H1 (cell line): Measurements from ENCODE around the gene KDM1A. TPM values are rescaled to one million over a fixed set of nuclear protein-coding genes. Genes with fewer than 3 reads are reported as not detected.

Experiments
- KDM1A ChIP-seq: fragments of 200-600, 300-600 bp; sonication (generic); IDR thresholded peaks from 2 replicates; pipeline ENCODE4 v1.7.1; 2016; ENCODE audit warnings: mild to moderate bottlenecking, low read length, borderline replicate concordance
- KDM4A ChIP-seq: IDR thresholded peaks from one replicate; pipeline ENCODE4 v1.7.1; 2012; ENCODE audit warnings: low read depth, mild to moderate bottlenecking, moderate library complexity, low read length, inconsistent platforms; ENCODE audit not compliant: severe bottlenecking
- polyA plus RNA-seq, 7 experiments: library from polyadenylated mRNA; depleted of rRNA in 3 of 7; stranded (reverse) in 5 of 7; unstranded in 2 of 7; fragments of >200 nt in 5 of 7; fragments of 200-250 nt in 2 of 7; gene quantifications; 1 replicate in 5 of 7; 2 replicates in 1 of 7; 4 replicates in 1 of 7; pipeline versions ENCODE4 v1.2.1 to v1.2.3, GENCODE V29; 2011 to 2013; ENCODE audit warnings: missing spikeins in 2 of 7, mixed read lengths in 2 of 7
- total RNA-seq: library from RNA; stranded (reverse); fragmentation: NEBNext Ultra II Directional; extraction: Animal tissue kit (Norgen Biotek cat#: 25700); gene quantifications from 2 replicates; pipeline ENCODE4 v1.2.1, GENCODE V29; 2021

Gene KDM1A
- total and polyA plus RNA-seq, 2 of the 8 experiments (the other 6 are each of a cell fraction or from before 2014, with no cell fraction given) = 216 to 275 TPM

GRCh38 chr1:22972760-22973159 is 46.5 kb upstream of the KDM1A start, which contains the start of gene LACTBL1 (continued):
- no peak for TF ChIP-seq KDM4A
- no peak for TF ChIP-seq KDM1A
